ENCODE measurements around the gene TMTC2. TPM values are rescaled to one million over a fixed set of nuclear protein-coding genes. Genes with fewer than 3 reads are reported as not detected.

Gene TMTC2
- total and polyA plus RNA-seq, 2 donors (not counting 1 experiment from before 2014, with no cell fraction given): 2.4 to 3.2 TPM

DNA sequence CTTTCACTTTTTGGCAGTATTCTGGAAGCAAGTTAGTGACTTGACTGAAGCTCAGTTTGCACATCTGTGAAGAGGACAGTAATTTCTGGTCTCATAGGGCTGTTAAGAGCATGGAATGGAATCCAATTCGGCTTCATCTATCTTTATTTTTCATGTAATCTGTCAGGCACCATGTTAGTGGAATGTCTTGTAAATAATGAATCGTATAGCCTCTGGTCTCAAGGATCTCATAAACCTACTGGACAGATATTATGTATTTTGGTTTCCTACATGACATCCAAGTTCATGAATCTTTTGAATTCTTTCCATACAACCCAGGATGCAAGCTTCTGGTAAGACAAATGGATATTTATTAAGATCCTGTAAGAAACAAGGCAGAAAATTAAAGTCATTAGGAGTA is 24.0 kb downstream of the TMTC2 start:
- no peak overlapping the region for H3K4me3 ChIP-seq (ENCODE audit: control extremely low read depth in 1 of 5, extremely low read depth in 1 of 5, insufficient read depth in 1 of 5, low read depth in 2 of 5, low read length in 4 of 5)
- H3K27me3 ChIP-seq (replicated peaks in 1 of 4; ENCODE audit: control extremely low read depth in 1 of 4, control insufficient read depth in 3 of 4, insufficient read depth in 4 of 4, low read length in 3 of 4): no peaks in the 10 kb centered on the region
- H3K4me2 ChIP-seq (replicated peaks; ENCODE audit: low read depth, low read length, poor library complexity, severe bottlenecking): no peak overlapping the region
- whole genome bisulfite sequencing (ENCODE audit: insufficient coverage): no CpG with 5 or more reads among the region's 2 CpGs
- no peaks in the 10 kb centered on the region for H3K79me2 ChIP-seq (ENCODE audit: control insufficient read depth, insufficient read depth, low read length)
- no peaks in the 10 kb centered on the region for H3K4me1 Mint-ChIP-seq
- H4K20me1 ChIP-seq (ENCODE audit: control insufficient read depth, insufficient read depth, low read length, poor library complexity, severe bottlenecking): no peaks in the 10 kb centered on the region
- no peak overlapping the region for H2AFZ ChIP-seq (ENCODE audit: insufficient read depth, low read depth, low read length, poor library complexity, severe bottlenecking)
- no peak for TF ChIP-seq CTCF (IDR thresholded peaks at IDR 0.05)
- no peak for TF ChIP-seq EZH2 (IDR thresholded peaks at IDR 0.05; ENCODE audit: borderline replicate concordance, insufficient read depth, low read depth, low read length, poor library complexity, severe bottlenecking)
- no peak overlapping the region for H3K27ac ChIP-seq (ENCODE audit: low read length in 2 of 2)
- H3K27me3 Mint-ChIP-seq: no peaks in the 10 kb centered on the region
- no peak overlapping the region for H3K9ac ChIP-seq (ENCODE audit: low read length)
- ATAC-seq (ENCODE audit: low read depth): no peak
- H3K27ac Mint-ChIP-seq: no peak overlapping the region
- ChIA-PET POLR2A (no interaction called here), CTCF (interaction anchor here (1.6 kb wide), 1 partner anchor 25 kb away, joined by 3 read pairs; the partner anchor contains the start of gene TMTC2)
- no peaks in the 10 kb centered on the region for H3K36me3 ChIP-seq (replicated peaks in 1 of 2; ENCODE audit: control extremely low read depth in 1 of 2, control insufficient read depth in 1 of 2, extremely low read depth in 1 of 2, insufficient read depth in 2 of 2, low read length in 1 of 2)
- H3K9me3 Mint-ChIP-seq (ENCODE audit: insufficient read depth): no peaks in the 10 kb centered on the region
- no peaks in the 10 kb centered on the region for H3K9me3 ChIP-seq (ENCODE audit: control extremely low read depth in 1 of 3, control insufficient read depth in 2 of 3, insufficient read depth in 1 of 3, low read length in 2 of 3)
- H3K4me3 Mint-ChIP-seq: no peak overlapping the region
- no peak for DNase-seq
- no peaks in the 10 kb centered on the region for H3K4me1 ChIP-seq (ENCODE audit: control insufficient read depth in 2 of 2, insufficient read depth in 2 of 2, low read length in 2 of 2)
- intact Hi-C loops (cut with micrococcal nuclease): no loop called here

DNA sequence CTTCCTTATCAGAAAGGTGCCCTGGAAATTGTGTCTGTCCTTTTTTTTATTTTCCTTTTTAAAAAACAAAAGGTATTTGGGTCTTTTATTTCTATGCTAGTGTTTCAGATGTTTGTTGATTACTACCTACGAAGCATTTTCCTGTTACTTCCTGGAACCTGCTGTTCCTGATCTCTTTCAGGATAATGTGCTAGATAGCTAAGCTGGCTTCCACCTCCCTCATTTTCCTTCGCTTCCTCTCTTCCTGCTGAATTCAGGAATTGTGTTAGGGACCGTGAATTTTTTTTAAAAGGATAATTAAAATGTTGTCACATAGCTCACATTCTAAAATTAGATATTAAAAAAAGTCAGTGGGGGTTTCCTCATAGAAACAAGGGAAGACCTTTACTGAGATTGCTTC is 27.7 kb downstream of the TMTC2 start:
- Histone ChIP-seq H3K79me2 (ENCODE audit: control insufficient read depth, insufficient read depth, low read length) (no peaks in the 10 kb centered on the region), H2AFZ (ENCODE audit: insufficient read depth, low read depth, low read length, poor library complexity, severe bottlenecking) (no peak overlapping the region), H3K27me3 (replicated peaks in 1 of 4; ENCODE audit: control extremely low read depth in 1 of 4, control insufficient read depth in 3 of 4, insufficient read depth in 4 of 4, low read length in 3 of 4) (no peaks in the 10 kb centered on the region), H4K20me1 (ENCODE audit: control insufficient read depth, insufficient read depth, low read length, poor library complexity, severe bottlenecking) (no peaks in the 10 kb centered on the region), H3K9me3 (ENCODE audit: control extremely low read depth in 1 of 3, control insufficient read depth in 2 of 3, insufficient read depth in 1 of 3, low read length in 2 of 3) (no peaks in the 10 kb centered on the region), H3K4me1 (ENCODE audit: control insufficient read depth in 2 of 2, insufficient read depth in 2 of 2, low read length in 2 of 2) (no peaks in the 10 kb centered on the region), H3K36me3 (replicated peaks in 1 of 2; ENCODE audit: control extremely low read depth in 1 of 2, control insufficient read depth in 1 of 2, extremely low read depth in 1 of 2, insufficient read depth in 2 of 2, low read length in 1 of 2) (no peaks in the 10 kb centered on the region), H3K9ac (ENCODE audit: low read length) (no peak overlapping the region), H3K4me3 (ENCODE audit: control extremely low read depth in 1 of 5, extremely low read depth in 1 of 5, insufficient read depth in 1 of 5, low read depth in 2 of 5, low read length in 4 of 5) (no peak overlapping the region), H3K4me2 (replicated peaks; ENCODE audit: low read depth, low read length, poor library complexity, severe bottlenecking) (no peak overlapping the region), H3K27ac (ENCODE audit: low read length in 2 of 2) (no peak overlapping the region)
- Mint-ChIP-seq H3K27ac (no peak overlapping the region), H3K9me3 (ENCODE audit: insufficient read depth) (no peaks in the 10 kb centered on the region), H3K4me3 (no peak overlapping the region), H3K4me1 (no peaks in the 10 kb centered on the region), H3K27me3 (no peaks in the 10 kb centered on the region)
- POLR2A ChIA-PET: no interaction called here
- DNase-seq: no peak
- CTCF ChIA-PET: no interaction called here
- TF ChIP-seq CTCF (IDR thresholded peaks at IDR 0.05) (no peak), EZH2 (IDR thresholded peaks at IDR 0.05; ENCODE audit: borderline replicate concordance, insufficient read depth, low read depth, low read length, poor library complexity, severe bottlenecking) (no peak)
- intact Hi-C loops (cut with micrococcal nuclease): no loop called here
- no CpG with 5 or more reads among the region's 3 CpGs for WGBS (ENCODE audit: insufficient coverage)
- no peak for ATAC-seq (ENCODE audit: low read depth)

All from B cell (primary cell).